HCT116 (cell line): ENCODE results near the gene PXK. TPM values are rescaled to one million over a fixed set of nuclear protein-coding genes. Genes with fewer than 3 reads are reported as not detected.

ENCODE experiments used
- ATAC-seq: fragments of 200-7000 bp; cut with Tn5 transposase; 2 replicates; pipeline ENCODE4 v1.9.1; 2020; ENCODE audit warnings: mild to moderate bottlenecking, moderate library complexity
- BruUV-seq: library from RNA; stranded (reverse); fragments of 400-500 nt; replicated peaks from 2 replicates; lab custom pipeline; 2021; lab: Mats Ljungman, UMichigan
- CTCF ChIA-PET: fragments of 300-600 bp; sonication (Branson Sonifier 250); formaldehyde crosslinking; loops from one replicate; lab custom pipeline; 2021; ENCODE audit warnings: antibody characterized with exemption; lab: Charles Lee
- POLR2A ChIA-PET: fragments of 300-600, 350-600 bp; sonication (Branson Sonifier 250); formaldehyde crosslinking; loops from one replicate; lab custom pipeline; 2021; ENCODE audit warnings: antibody characterized with exemption; lab: Charles Lee
- RAD21 ChIA-PET, 2 experiments: fragments of 300-600 bp; sonication (Branson Sonifier 250); formaldehyde crosslinking; loops; one replicate each; lab custom pipeline; 2023; ENCODE audit warnings: low total read pairs in 2 of 2; ENCODE audit not compliant: uncharacterized antibody in 2 of 2, unreplicated experiment in 2 of 2, low non-redundant PET in 1 of 2; lab: Charles Lee
- DNase-seq: peaks from one replicate; pipeline ENCODE4 v3.0.0-alpha.2; 2010; ENCODE audit warnings: low read depth, low spot score
- H2AFZ ChIP-seq: fragments of 200-600 bp; shearing (Covaris generic), sonication (generic); 2 replicates; pipeline ENCODE4 v1.6.1; 2017; ENCODE audit warnings: low read depth, mixed run types, mixed read lengths, antibody characterized with exemption, low read length; ENCODE audit not compliant: poor library complexity, severe bottlenecking
- H3K27ac ChIP-seq: 2 replicates; pipeline ENCODE4 v1.5.1; 2012; ENCODE audit warnings: low read depth, low read length
- H3K27me3 ChIP-seq: fragments of 200-600 bp; sonication (generic); 2 replicates; pipeline ENCODE4 v1.6.1; 2016; ENCODE audit warnings: mixed run types, low read length, mixed read lengths; ENCODE audit not compliant: insufficient read depth
- H3K36me3 ChIP-seq, 2 experiments: fragments of 200-500 bp in 1 of 2; fragments of 200-600 bp in 1 of 2; sonication (Bioruptor generic) in 1 of 2; sonication (generic) in 1 of 2; 2 replicates each; pipeline versions ENCODE4 v1.5.1 to v1.6.1; 2014 to 2016; ENCODE audit warnings: low read length in 2 of 2, inconsistent platforms in 1 of 2, mixed read lengths in 1 of 2, mixed run types in 1 of 2; ENCODE audit not compliant: insufficient read depth in 2 of 2, control insufficient read depth in 1 of 2
- H3K4me1 ChIP-seq, 2 experiments: fragments of 200-600 bp in 1 of 2; sonication (generic) in 1 of 2; 2 replicates each; pipeline versions ENCODE4 v1.5.1 to v1.6.1; 2012 to 2017; ENCODE audit warnings: low read length in 2 of 2, inconsistent platforms in 1 of 2, mild to moderate bottlenecking in 1 of 2, mixed read lengths in 1 of 2, mixed run types in 1 of 2, moderate library complexity in 1 of 2; ENCODE audit not compliant: insufficient read depth in 2 of 2, control insufficient read depth in 1 of 2
- H3K4me2 ChIP-seq: fragments of 200-600 bp; sonication (generic); 2 replicates; pipeline ENCODE4 v1.6.1; 2017; ENCODE audit warnings: mixed run types, low read length, mixed read lengths
- H3K4me3 ChIP-seq, 2 experiments: fragments of 200-600 bp in 1 of 2; sonication (generic) in 1 of 2; replicated peaks in 1 of 2; 2 replicates each; pipeline ENCODE4 v1.5.1; 2011 to 2016; ENCODE audit warnings: low read length in 2 of 2, control low read depth in 1 of 2, low read depth in 1 of 2, mild to moderate bottlenecking in 1 of 2, mixed read lengths in 1 of 2, mixed run types in 1 of 2
- H3K79me2 ChIP-seq: fragments of 200-600 bp; sonication (generic); 2 replicates; pipeline ENCODE4 v1.6.1; 2017; ENCODE audit warnings: mild to moderate bottlenecking, mixed run types, low read length, moderate library complexity, mixed read lengths; ENCODE audit not compliant: insufficient read depth
- H3K9ac ChIP-seq: fragments of 200-600 bp; sonication (generic); 2 replicates; pipeline ENCODE4 v1.6.1; 2016; ENCODE audit warnings: low read length, mixed read lengths
- H3K9me2 ChIP-seq: fragments of 200-600 bp; sonication (generic), shearing (Covaris generic); 2 replicates; pipeline ENCODE4 v1.6.1; 2017; ENCODE audit warnings: mixed run types, mild to moderate bottlenecking, moderate library complexity; ENCODE audit not compliant: insufficient read depth
- H3K9me3 ChIP-seq, 2 experiments: fragments of 200-500 bp in 1 of 2; fragments of 200-600 bp in 1 of 2; sonication (Bioruptor generic) in 1 of 2; sonication (generic) in 1 of 2; 2 replicates each; pipeline ENCODE4 v1.6.1; 2014 to 2017; ENCODE audit warnings: low read length in 2 of 2, mixed read lengths in 2 of 2, inconsistent platforms in 1 of 2, low read depth in 1 of 2, mild to moderate bottlenecking in 1 of 2, mixed run types in 1 of 2, moderate library complexity in 1 of 2; ENCODE audit not compliant: control insufficient read depth in 1 of 2, insufficient read depth in 1 of 2
- H4K20me1 ChIP-seq: fragments of 200-600 bp; sonication (generic), shearing (Covaris generic); 2 replicates; pipeline ENCODE4 v1.6.1; 2017; ENCODE audit warnings: mixed run types, mild to moderate bottlenecking, moderate library complexity; ENCODE audit not compliant: insufficient read depth
- CEBPB ChIP-seq: IDR thresholded peaks from 2 replicates; pipeline ENCODE4 v1.6.1; 2012; ENCODE audit warnings: low read depth
- FOSL1 ChIP-seq: IDR thresholded peaks from 2 replicates; pipeline ENCODE4 v1.6.1; 2012; ENCODE audit warnings: low read depth
- JUND ChIP-seq: IDR thresholded peaks from 2 replicates; pipeline ENCODE4 v1.6.1; 2012
- POLR2AphosphoS5 ChIP-seq: IDR thresholded peaks from 2 replicates; pipeline ENCODE4 v1.6.1; 2011; ENCODE audit warnings: mild to moderate bottlenecking, low read depth, low read length, moderate library complexity
- ZNF274 ChIP-seq: fragments of 200-500 bp; sonication (Bioruptor generic); IDR thresholded peaks from 2 replicates; pipeline ENCODE4 v1.6.1; 2014; ENCODE audit warnings: mild to moderate bottlenecking, low read depth, low read length, inconsistent platforms
- intact Hi-C: fragments of 100-400 bp; cut with micrococcal nuclease; formaldehyde crosslinking; loops from 2 replicates; pipeline ENCODE4 v1.10.0; 2022
- total RNA-seq: library from RNA; stranded (reverse); gene quantifications from one replicate; pipeline ENCODE4 v1.2.1, GENCODE V29; 2021; ENCODE audit not compliant: unreplicated experiment
- TF ChIP-seq, protein P1 (sequence below): IDR thresholded peaks from 2 replicates; pipeline ENCODE4 v1.6.1; 2012
- TF ChIP-seq, protein P2 (sequence below), 3 experiments: fragments of 200-600 bp in 1 of 3; sonication (generic) in 1 of 3; IDR thresholded peaks in 2 of 3; conservative IDR thresholded peaks in 1 of 3; 2 replicates each; pipeline ENCODE4 v1.5.1; 2012 to 2017; ENCODE audit warnings: low read depth in 2 of 3, low read length in 2 of 3, antibody characterized with exemption in 1 of 3, borderline replicate concordance in 1 of 3, control low read depth in 1 of 3, mild to moderate bottlenecking in 1 of 3, mixed read lengths in 1 of 3, mixed run types in 1 of 3, moderate library complexity in 1 of 3; ENCODE audit not compliant: insufficient read depth in 1 of 3

PXK gene
- total RNA-seq, 1 experiment from 2014 or later, result 10.2 TPM

DNA sequence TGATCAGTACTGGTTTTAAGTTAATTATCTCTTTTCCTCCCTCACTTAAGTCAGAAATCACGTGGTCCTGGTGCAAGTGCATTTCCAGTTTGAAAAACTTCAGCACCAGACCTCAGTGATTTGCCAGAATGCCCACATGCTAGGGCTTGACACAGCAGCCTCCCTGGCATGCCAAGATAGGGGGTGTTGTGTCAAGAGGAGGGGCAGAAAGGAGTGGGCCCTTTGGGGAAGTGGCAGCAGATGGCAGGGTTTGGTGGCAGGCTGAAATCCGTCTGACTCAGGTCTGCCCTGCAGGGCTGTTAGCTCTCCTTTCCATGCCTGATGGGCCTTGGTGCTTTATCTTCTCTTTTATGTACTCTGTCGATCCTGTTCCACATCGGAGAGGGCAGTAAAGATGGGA lies 23.4 kb downstream of the PXK start:
- BruUV-seq, result no TSS peak
- no peaks in the 10 kb centered on the region for H3K9me3 ChIP-seq
- H3K4me2 ChIP-seq, result no peak overlapping the region
- H3K27me3 ChIP-seq, result no peaks in the 10 kb centered on the region
- no peak overlapping the region for H2AFZ ChIP-seq
- H3K9me2 ChIP-seq, result no peaks in the 10 kb centered on the region
- peaks cover 0 to 6% of the 10 kb centered on the region in 2 experiments; a peak in 1 of 4 replicates for H3K4me1 ChIP-seq
- no peak for TF ChIP-seq JUND
- no peak for TF ChIP-seq POLR2AphosphoS5
- TF ChIP-seq, protein P1, sequence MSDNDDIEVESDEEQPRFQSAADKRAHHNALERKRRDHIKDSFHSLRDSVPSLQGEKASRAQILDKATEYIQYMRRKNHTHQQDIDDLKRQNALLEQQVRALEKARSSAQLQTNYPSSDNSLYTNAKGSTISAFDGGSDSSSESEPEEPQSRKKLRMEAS, result no peak
- TF ChIP-seq FOSL1, result no peak
- POLR2A ChIA-PET, result no interaction called here
- H4K20me1 ChIP-seq, result no peaks in the 10 kb centered on the region
- intact Hi-C loops, result no loop called here
- H3K79me2 ChIP-seq, result no peaks in the 10 kb centered on the region
- no peak overlapping the region for H3K27ac ChIP-seq
- CTCF ChIA-PET, result no interaction called here
- no peak overlapping the region for H3K9ac ChIP-seq
- no peaks in the 10 kb centered on the region for H3K36me3 ChIP-seq
- RAD21 ChIA-PET, result no interaction called here
- no peak overlapping the region for H3K4me3 ChIP-seq
- DNase-seq, result no peak
- ATAC-seq, result no peak

DNA sequence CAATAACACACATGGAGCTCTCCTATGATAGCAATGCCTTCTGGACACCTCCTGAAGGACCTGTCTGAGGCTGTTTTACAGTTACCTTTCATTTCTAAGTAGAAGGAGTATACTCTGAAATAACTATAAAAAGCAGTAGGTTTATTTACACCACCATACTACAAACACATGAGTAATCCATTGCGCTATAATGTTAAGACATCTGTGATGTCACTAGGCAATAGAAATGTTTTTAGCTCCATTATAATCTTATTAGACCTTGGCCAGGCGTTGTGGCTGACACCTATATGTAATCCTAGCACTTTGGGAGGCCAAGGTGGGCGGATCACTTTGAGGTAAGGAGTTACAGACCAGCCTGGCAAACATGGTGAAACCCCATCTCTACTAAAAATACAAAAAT lies 24.7 kb downstream of the PXK start:
- TF ChIP-seq ZNF274 (no peak), CEBPB (no peak)
- TF ChIP-seq, protein P1, result no peak
- TF ChIP-seq, protein P2, sequence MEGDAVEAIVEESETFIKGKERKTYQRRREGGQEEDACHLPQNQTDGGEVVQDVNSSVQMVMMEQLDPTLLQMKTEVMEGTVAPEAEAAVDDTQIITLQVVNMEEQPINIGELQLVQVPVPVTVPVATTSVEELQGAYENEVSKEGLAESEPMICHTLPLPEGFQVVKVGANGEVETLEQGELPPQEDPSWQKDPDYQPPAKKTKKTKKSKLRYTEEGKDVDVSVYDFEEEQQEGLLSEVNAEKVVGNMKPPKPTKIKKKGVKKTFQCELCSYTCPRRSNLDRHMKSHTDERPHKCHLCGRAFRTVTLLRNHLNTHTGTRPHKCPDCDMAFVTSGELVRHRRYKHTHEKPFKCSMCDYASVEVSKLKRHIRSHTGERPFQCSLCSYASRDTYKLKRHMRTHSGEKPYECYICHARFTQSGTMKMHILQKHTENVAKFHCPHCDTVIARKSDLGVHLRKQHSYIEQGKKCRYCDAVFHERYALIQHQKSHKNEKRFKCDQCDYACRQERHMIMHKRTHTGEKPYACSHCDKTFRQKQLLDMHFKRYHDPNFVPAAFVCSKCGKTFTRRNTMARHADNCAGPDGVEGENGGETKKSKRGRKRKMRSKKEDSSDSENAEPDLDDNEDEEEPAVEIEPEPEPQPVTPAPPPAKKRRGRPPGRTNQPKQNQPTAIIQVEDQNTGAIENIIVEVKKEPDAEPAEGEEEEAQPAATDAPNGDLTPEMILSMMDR (IDR thresholded peaks at IDR 0.05 in 2 of 3, conservative IDR thresholded peaks at IDR 0.05 in 1 of 3; ENCODE audit: borderline replicate concordance in 1 of 3, insufficient read depth in 1 of 3, low read depth in 2 of 3, low read length in 2 of 3), result no peak
- CTCF ChIA-PET, result no interaction called here

More for the DNA sequence above, 24.7 kb downstream of the PXK start:
- BruUV-seq, result no TSS peak
- H3K27me3 ChIP-seq, result no peaks in the 10 kb centered on the region
- H3K4me2 ChIP-seq, result no peak overlapping the region
- no peaks in the 10 kb centered on the region for H4K20me1 ChIP-seq
- no peaks in the 10 kb centered on the region for H3K36me3 ChIP-seq
- no peak overlapping the region for H3K4me3 ChIP-seq
- ChIA-PET POLR2A (no interaction called here), RAD21 (no interaction called here)
- DNase-seq (no peak), ATAC-seq (no peak)
- H3K9me2 ChIP-seq, result no peaks in the 10 kb centered on the region
- H3K9me3 ChIP-seq, result no peaks in the 10 kb centered on the region
- H2AFZ ChIP-seq, result no peak overlapping the region
- no peak overlapping the region for H3K9ac ChIP-seq
- intact Hi-C loops, result no loop called here
- H3K79me2 ChIP-seq, result no peaks in the 10 kb centered on the region
- H3K4me1 ChIP-seq, result no peaks in the 10 kb centered on the region
- no peak overlapping the region for H3K27ac ChIP-seq
